Caco-2 (cell line): ENCODE data around the gene KRTAP16-1. TPM values are rescaled to one million over a fixed set of nuclear protein-coding genes. Genes with fewer than 3 reads are reported as not detected.

Source experiments
- BruUV-seq: library from RNA; stranded (reverse); fragments of 400-500 nt; replicated peaks from 2 replicates; lab custom pipeline; 2021; lab: Mats Ljungman, UMichigan
- CTCF ChIA-PET: fragments of 300-600 bp; sonication (Branson Sonifier 250); formaldehyde crosslinking; loops from one replicate; lab custom pipeline; 2022; ENCODE audit warnings: antibody characterized with exemption; lab: Charles Lee
- POLR2A ChIA-PET: fragments of 300-600 bp; sonication (Branson Sonifier 250); formaldehyde crosslinking; loops from one replicate; lab custom pipeline; 2022; ENCODE audit warnings: antibody characterized with exemption; lab: Charles Lee
- DNase-seq, 2 experiments: peaks; one replicate each; pipeline versions ENCODE4 v3.0.0 to v3.0.0-alpha.2; 2020 to 2022
- H3K27me3 ChIP-seq: replicated peaks from 2 replicates; pipeline ENCODE4 v1.6.0; 2011; ENCODE audit warnings: low read length; ENCODE audit not compliant: control insufficient read depth, insufficient read depth
- H3K36me3 ChIP-seq: 2 replicates; pipeline ENCODE4 v1.5.1; 2011; ENCODE audit warnings: low read length; ENCODE audit not compliant: control insufficient read depth, insufficient read depth
- H3K4me1 ChIP-seq: fragments of 250-450 bp; sonication (Bioruptor Pico); 2 replicates; pipeline ENCODE4 v1.5.1; 2020; ENCODE audit warnings: mild to moderate bottlenecking
- H3K4me3 ChIP-seq: 2 replicates; pipeline ENCODE4 v1.5.1; 2011; ENCODE audit warnings: low read depth, mild to moderate bottlenecking, control low read depth, low read length
- H3K9me3 ChIP-seq: fragments of 250-450 bp; sonication (Bioruptor Pico); 2 replicates; pipeline ENCODE4 v1.5.1; 2020; ENCODE audit warnings: mild to moderate bottlenecking, moderate library complexity
- H3K27ac Mint-ChIP-seq: one replicate; pipeline ENCODE4 v1.8.0; 2022; ENCODE audit warnings: mixed read lengths; ENCODE audit not compliant: unreplicated experiment
- H3K27me3 Mint-ChIP-seq: one replicate; pipeline ENCODE4 v1.8.0; 2022; ENCODE audit warnings: mixed read lengths; ENCODE audit not compliant: insufficient read depth, unreplicated experiment
- H3K36me3 Mint-ChIP-seq: one replicate; pipeline ENCODE4 v1.8.0; 2022; ENCODE audit warnings: mild to moderate bottlenecking, mixed read lengths; ENCODE audit not compliant: insufficient read depth, unreplicated experiment
- H3K4me1 Mint-ChIP-seq: one replicate; pipeline ENCODE4 v1.8.0; 2022; ENCODE audit warnings: low read depth, mixed read lengths; ENCODE audit not compliant: unreplicated experiment
- H3K4me3 Mint-ChIP-seq: one replicate; pipeline ENCODE4 v1.8.0; 2022; ENCODE audit warnings: mild to moderate bottlenecking, moderate library complexity, mixed read lengths; ENCODE audit not compliant: unreplicated experiment
- H3K9me3 Mint-ChIP-seq: one replicate; pipeline ENCODE4 v1.8.0; 2022; ENCODE audit warnings: mixed read lengths; ENCODE audit not compliant: unreplicated experiment
- CTCF ChIP-seq, 2 experiments: fragments of 200-600 bp in 1 of 2; IDR thresholded peaks; 1 replicate in 1 of 2; 2 replicates in 1 of 2; pipeline versions ENCODE4 v1.5.1 to v1.8.0; 2011 to 2022; ENCODE audit warnings: antibody characterized with exemption in 1 of 2, control low read depth in 1 of 2, inconsistent platforms in 1 of 2, low read depth in 1 of 2, low read length in 1 of 2, mild to moderate bottlenecking in 1 of 2, moderate library complexity in 1 of 2; ENCODE audit not compliant: insufficient read depth in 1 of 2, severe bottlenecking in 1 of 2, unreplicated experiment in 1 of 2
- intact Hi-C: fragments of 100-400 bp; cut with micrococcal nuclease; formaldehyde crosslinking; loops from one replicate; pipeline ENCODE4 v1.10.0; 2022; ENCODE audit not compliant: unreplicated experiment
- total RNA-seq: library from RNA; stranded (reverse); gene quantifications from 2 replicates; pipeline ENCODE4 v1.2.3, GENCODE V29; 2022

The KRTAP16-1 gene
- total RNA-seq, 1 experiment from 2014 or later: not detected

GRCh38 chr17:41263212-41263611, 45.9 kb downstream of the KRTAP16-1 start:
- intact Hi-C loops: no loop called here
- Mint-ChIP-seq H3K4me1 (no peaks in the 10 kb centered on the region), H3K9me3 (no peaks in the 10 kb centered on the region), H3K27ac (no peak overlapping the region), H3K36me3 (no peaks in the 10 kb centered on the region), H3K27me3 (no peaks in the 10 kb centered on the region), H3K4me3 (no peak overlapping the region)
- no peaks in the 10 kb centered on the region for H3K36me3 ChIP-seq
- DNase-seq: no peak
- no peaks in the 10 kb centered on the region for H3K27me3 ChIP-seq
- no peak overlapping the region for H3K4me3 ChIP-seq
- H3K4me1 ChIP-seq: no peaks in the 10 kb centered on the region
- no peak for TF ChIP-seq CTCF (IDR thresholded peaks at IDR 0.05; ENCODE audit: insufficient read depth in 1 of 2, low read depth in 1 of 2, low read length in 1 of 2, severe bottlenecking in 1 of 2, unreplicated experiment in 1 of 2)
- ChIA-PET POLR2A (no interaction called here), CTCF (no interaction called here)
- no TSS peak for BruUV-seq
- H3K9me3 ChIP-seq: 0 out of 2 replicates have a peak, but pooled peaks cover 4% of the 10 kb centered on the region

GRCh38 chr17:41258406-41258805, 50.7 kb downstream of the KRTAP16-1 start:
- Mint-ChIP-seq H3K27ac (no peak overlapping the region), H3K27me3 (peaks cover 4% of the 10 kb centered on the region), H3K4me3 (no peak overlapping the region), H3K4me1 (peaks cover 6% of the 10 kb centered on the region), H3K9me3 (no peaks in the 10 kb centered on the region), H3K36me3 (no peaks in the 10 kb centered on the region)
- no TSS peak for BruUV-seq
- H3K9me3 ChIP-seq: 0 out of 2 replicates have a peak, but pooled peaks cover 4% of the 10 kb centered on the region
- no peaks in the 10 kb centered on the region for H3K36me3 ChIP-seq
- no peaks in the 10 kb centered on the region; the same call in 1 of the 2 replicates for H3K27me3 ChIP-seq
- no peaks in the 10 kb centered on the region for H3K4me1 ChIP-seq
- ChIA-PET CTCF (no interaction called here), POLR2A (no interaction called here)
- H3K4me3 ChIP-seq: no peak overlapping the region
- TF ChIP-seq CTCF (IDR thresholded peaks at IDR 0.05; ENCODE audit: insufficient read depth in 1 of 2, low read depth in 1 of 2, low read length in 1 of 2, severe bottlenecking in 1 of 2, unreplicated experiment in 1 of 2): no peak
- intact Hi-C loops: no loop called here
- no peak for DNase-seq

Other genes with a start within 250 kb of the KRTAP16-1 start
- gene KRTAP2-3, start 249.2 kb downstream of the KRTAP16-1 start, total RNA-seq: 3.7 and 4.9 TPM in 2 replicates
- not detected in 2 replicates for gene KRTAP2-4, start 243.4 kb downstream of the KRTAP16-1 start, total RNA-seq
- not detected in 2 replicates for gene KRTAP4-7, start 225.2 kb downstream of the KRTAP16-1 start, total RNA-seq
- gene KRTAP4-8, start 211.2 kb downstream of the KRTAP16-1 start, total RNA-seq: not detected in 2 replicates
- not detected in 2 replicates for gene KRTAP4-16, start 207.1 kb downstream of the KRTAP16-1 start, total RNA-seq
- not detected in 2 replicates for gene KRTAP4-9, start 203.9 kb downstream of the KRTAP16-1 start, total RNA-seq
- gene KRTAP4-11, start 190.9 kb downstream of the KRTAP16-1 start, total RNA-seq: not detected in 2 replicates
- not detected in 2 replicates for gene KRTAP4-12, start 185.1 kb downstream of the KRTAP16-1 start, total RNA-seq
- not detected in 2 replicates for gene KRTAP4-6, start 168.8 kb downstream of the KRTAP16-1 start, total RNA-seq
- not detected in 2 replicates for gene KRTAP4-5, start 159.5 kb downstream of the KRTAP16-1 start, total RNA-seq
- gene KRTAP4-4, start 148.6 kb downstream of the KRTAP16-1 start, total RNA-seq: not detected in 2 replicates
- gene KRTAP4-3, start 141.1 kb downstream of the KRTAP16-1 start, total RNA-seq: not detected in 2 replicates
- not detected in 2 replicates for gene KRTAP4-2, start 131.1 kb downstream of the KRTAP16-1 start, total RNA-seq
- 0.49 TPM in 1 of 2 replicates, not detected in the other for gene KRTAP4-1, start 124.4 kb downstream of the KRTAP16-1 start, total RNA-seq
- not detected in 2 replicates for gene KRTAP9-1, start 119.4 kb downstream of the KRTAP16-1 start, total RNA-seq
- gene KRTAP9-2, start 82.7 kb downstream of the KRTAP16-1 start, total RNA-seq: not detected in 2 replicates
- not detected in 2 replicates for gene KRTAP9-3, start 76.9 kb downstream of the KRTAP16-1 start, total RNA-seq
- gene KRTAP9-8, start 71.3 kb downstream of the KRTAP16-1 start, total RNA-seq: not detected in 2 replicates
- not detected in 2 replicates for gene KRTAP9-4, start 59.6 kb downstream of the KRTAP16-1 start, total RNA-seq
- not detected in 2 replicates for gene KRTAP9-9, start 53.9 kb downstream of the KRTAP16-1 start, total RNA-seq
- not detected in 2 replicates for gene KRTAP9-6, start 43.9 kb downstream of the KRTAP16-1 start, total RNA-seq
- not detected in 2 replicates for gene KRTAP9-7, start 33.6 kb downstream of the KRTAP16-1 start, total RNA-seq
- not detected in 2 replicates for gene KRTAP29-1, start 6.5 kb downstream of the KRTAP16-1 start, total RNA-seq
- not detected in 2 replicates for gene KRTAP17-1, start 6.4 kb upstream of the KRTAP16-1 start, total RNA-seq
- not detected in 2 replicates for gene KRT33A, start 41.5 kb upstream of the KRTAP16-1 start, total RNA-seq
- not detected in 2 replicates for gene KRT33B, start 60.5 kb upstream of the KRTAP16-1 start, total RNA-seq
- gene KRT34, start 73.0 kb upstream of the KRTAP16-1 start, total RNA-seq: not detected in 2 replicates
- not detected in 2 replicates for gene KRT31, start 88.3 kb upstream of the KRTAP16-1 start, total RNA-seq
- gene KRT37, start 115.3 kb upstream of the KRTAP16-1 start, total RNA-seq: not detected in 2 replicates
- not detected in 2 replicates for gene KRT38, start 131.7 kb upstream of the KRTAP16-1 start, total RNA-seq
- not detected in 2 replicates for gene KRT32, start 158.1 kb upstream of the KRTAP16-1 start, total RNA-seq
- gene KRT35, start 171.8 kb upstream of the KRTAP16-1 start, total RNA-seq: not detected in 2 replicates
- gene KRT36, start 180.6 kb upstream of the KRTAP16-1 start, total RNA-seq: not detected in 2 replicates
- gene KRT13, start 196.3 kb upstream of the KRTAP16-1 start, total RNA-seq: 0.35 TPM in 1 of 2 replicates, not detected in the other
- gene KRT15, start 209.6 kb upstream of the KRTAP16-1 start, total RNA-seq: 5.3 and 10.5 TPM in 2 replicates
- gene KRT19, start 219.0 kb upstream of the KRTAP16-1 start, total RNA-seq: 975 and 1,121 TPM in 2 replicates